ENCODE measurements around the gene ZDHHC16. TPM values are rescaled to one million over a fixed set of nuclear protein-coding genes. Genes with fewer than 3 reads are reported as not detected.

Gene ZDHHC16
- total RNA-seq, 2 experiments from 2014 or later, result 23.3 to 29.6 TPM

Other genes starting within 250 kb of the ZDHHC16 start
- 10 to 100 TPM; 35.4 to 44.5 TPM for gene ARHGAP19, start 153.5 kb upstream of the ZDHHC16 start, total RNA-seq
- 10 to 100 TPM; 11.0 to 11.7 TPM for gene FRAT1, start 126.9 kb upstream of the ZDHHC16 start, total RNA-seq
- gene FRAT2, start 111.4 kb upstream of the ZDHHC16 start, total RNA-seq, result 10 to 100 TPM; 15.3 to 16.7 TPM
- gene RRP12, start 44.8 kb upstream of the ZDHHC16 start, total RNA-seq, result 10 to 100 TPM; 20.5 to 23.8 TPM
- gene PGAM1, start 20.0 kb upstream of the ZDHHC16 start, total RNA-seq, result 100 to 1,000 TPM; 288 to 298 TPM
- gene EXOSC1, start 169 bp upstream of the ZDHHC16 start, total RNA-seq, result 10 to 100 TPM; 46.5 to 47.9 TPM
- gene MMS19, start 52.2 kb downstream of the ZDHHC16 start, total RNA-seq, result 10 to 100 TPM; 87.9 to 89.7 TPM
- gene UBTD1, start 52.7 kb downstream of the ZDHHC16 start, total RNA-seq, result 1 to 10 TPM; 1.1 to 1.4 TPM
- under 1 TPM in 1 of 2 experiments, not detected in 1; 0.23 TPM for gene ANKRD2, start 126.6 kb downstream of the ZDHHC16 start, total RNA-seq
- gene HOGA1, start 138.2 kb downstream of the ZDHHC16 start, total RNA-seq, result not detected
- not detected for gene C10orf62, start 143.5 kb downstream of the ZDHHC16 start, total RNA-seq
- gene MORN4, start 187.3 kb downstream of the ZDHHC16 start, total RNA-seq, result 1 to 10 TPM; 1.7 to 2.2 TPM
- gene PI4K2A, start 194.5 kb downstream of the ZDHHC16 start, total RNA-seq, result 10 to 100 TPM in 1 of 2 experiments, 1 to 10 TPM in 1; 9.3 to 10.9 TPM
- 1 to 10 TPM; 2.4 to 2.9 TPM for gene AVPI1, start 241.1 kb downstream of the ZDHHC16 start, total RNA-seq

Measured in activated naive CD8-positive, alpha-beta T cell treated with anti-CD3 and anti-CD28 coated beads, Interleukin-2, amount 10 ng/mL, durations not matched to agents 7 days and 5 days (primary cell).